ENCODE results near the gene EFCAB6.

- no peak for TF ChIP-seq POLR2A (IDR thresholded peaks at IDR 0.05; ENCODE audit: low read depth, low read length)
- TF ChIP-seq, protein P1, sequence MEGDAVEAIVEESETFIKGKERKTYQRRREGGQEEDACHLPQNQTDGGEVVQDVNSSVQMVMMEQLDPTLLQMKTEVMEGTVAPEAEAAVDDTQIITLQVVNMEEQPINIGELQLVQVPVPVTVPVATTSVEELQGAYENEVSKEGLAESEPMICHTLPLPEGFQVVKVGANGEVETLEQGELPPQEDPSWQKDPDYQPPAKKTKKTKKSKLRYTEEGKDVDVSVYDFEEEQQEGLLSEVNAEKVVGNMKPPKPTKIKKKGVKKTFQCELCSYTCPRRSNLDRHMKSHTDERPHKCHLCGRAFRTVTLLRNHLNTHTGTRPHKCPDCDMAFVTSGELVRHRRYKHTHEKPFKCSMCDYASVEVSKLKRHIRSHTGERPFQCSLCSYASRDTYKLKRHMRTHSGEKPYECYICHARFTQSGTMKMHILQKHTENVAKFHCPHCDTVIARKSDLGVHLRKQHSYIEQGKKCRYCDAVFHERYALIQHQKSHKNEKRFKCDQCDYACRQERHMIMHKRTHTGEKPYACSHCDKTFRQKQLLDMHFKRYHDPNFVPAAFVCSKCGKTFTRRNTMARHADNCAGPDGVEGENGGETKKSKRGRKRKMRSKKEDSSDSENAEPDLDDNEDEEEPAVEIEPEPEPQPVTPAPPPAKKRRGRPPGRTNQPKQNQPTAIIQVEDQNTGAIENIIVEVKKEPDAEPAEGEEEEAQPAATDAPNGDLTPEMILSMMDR (conservative IDR thresholded peaks at IDR 0.05; ENCODE audit: low read depth, low read length): no peak
- no peak for TF ChIP-seq RFX5 (IDR thresholded peaks at IDR 0.05; ENCODE audit: low read depth, low read length)
- no peak for TF ChIP-seq USF2 (IDR thresholded peaks at IDR 0.05; ENCODE audit: low read depth, low read length)
- no peak for TF ChIP-seq RCOR1 (IDR thresholded peaks at IDR 0.05; ENCODE audit: insufficient replicate concordance, low read length)
- no peak for TF ChIP-seq CEBPB (IDR thresholded peaks at IDR 0.05; ENCODE audit: low read depth, low read length)
Observed at GRCh38 chr22:43714104-43714503, 98.0 kb downstream of the EFCAB6 start.
